ENCODE data around the gene SMYD3. TPM values are rescaled to one million over a fixed set of nuclear protein-coding genes. Genes with fewer than 3 reads are reported as not detected.
"Not testable (repeated sequence)": the region's sequence is repeated elsewhere in the genome, so short reads cannot be mapped to it uniquely, and the experiment has no call there.

SMYD3 gene
- total and polyA plus RNA-seq, 9 of the 15 experiments (the other 6 are each of a cell fraction or from before 2014, with no cell fraction given): 128 to 440 (median 197) TPM

GRCh38 chr1:245816496-245816895, 690.6 kb downstream of the SMYD3 start:
- in situ Hi-C loops (cut with MboI); H3K9me1 ChIP-seq (ENCODE audit: control insufficient read depth, insufficient read depth, low read length); H2AFZ ChIP-seq (ENCODE audit: low read depth, low read length); intact Hi-C loops (cut with micrococcal nuclease); H3K9me3 ChIP-seq (replicated peaks; ENCODE audit: control insufficient read depth, insufficient read depth, low read depth, low read length); H3K4me2 ChIP-seq (ENCODE audit: insufficient read depth, low read length); ATAC-seq; H4K20me1 ChIP-seq (replicated peaks; ENCODE audit: control insufficient read depth, insufficient read depth, low read length); FAIRE-seq; DNase-seq (ENCODE audit: extremely low read depth in 1 of 4, low spot score in 3 of 4); BruUV-seq (replicated peaks); H3K9ac ChIP-seq (ENCODE audit: insufficient read depth in 1 of 2, low read depth in 2 of 2, low read length in 2 of 2); H3K4me1 ChIP-seq (replicated peaks in 1 of 2; ENCODE audit: control insufficient read depth in 2 of 2, insufficient read depth in 2 of 2, low read length in 2 of 2); H3K27me3 ChIP-seq (ENCODE audit: control insufficient read depth in 2 of 2, insufficient read depth in 2 of 2, low read length in 2 of 2); H3K4me3 ChIP-seq; H3K27ac ChIP-seq (ENCODE audit: extremely low read depth, low read depth, low read length); POLR2A ChIA-PET: not testable (repeated sequence)
- CTCF ChIA-PET (ENCODE audit: low intra/inter-chr PET ratio): interaction anchor here (0.5 kb wide), 1 partner anchor 662 kb away, joined by 3 read pairs; no protein-coding TSS in a partner anchor
- peaks cover 20% of the 10 kb centered on the region; the same call in 1 of the 3 replicates for H3K36me3 ChIP-seq (ENCODE audit: control insufficient read depth, insufficient read depth, low read length)
- H3K79me2 ChIP-seq (ENCODE audit: control insufficient read depth, insufficient read depth, low read length): peaks cover 17% of the 10 kb centered on the region
- 90% methylated on average over 15 of the region's 24 CpGs for WGBS (ENCODE audit: insufficient coverage, low coverage, missing lambda C conversion rate)

DNA sequence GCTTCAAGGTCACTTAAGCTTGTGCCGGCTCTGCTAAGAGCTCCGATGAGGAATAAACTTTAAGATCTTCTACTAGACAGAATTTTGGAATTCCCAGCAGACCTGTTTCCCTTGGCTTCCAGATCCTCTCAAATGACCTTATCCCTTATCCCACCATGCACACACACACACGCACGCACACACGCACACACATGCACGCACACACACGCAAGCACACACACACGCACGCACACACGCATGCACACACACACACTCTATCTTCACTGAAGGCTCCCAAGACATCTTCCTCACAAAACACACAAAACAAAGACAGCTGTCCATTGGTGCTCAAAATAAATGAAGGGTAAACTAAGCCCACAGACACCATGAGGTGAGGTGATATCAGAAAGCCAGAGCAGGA, 692.4 kb downstream of the SMYD3 start:
- H3K27ac ChIP-seq (ENCODE audit: extremely low read depth, low read depth, low read length): no peak overlapping the region
- H3K9me3 ChIP-seq (replicated peaks; ENCODE audit: control insufficient read depth, insufficient read depth, low read depth, low read length): no peaks in the 10 kb centered on the region
- ATAC-seq: no peak
- intact Hi-C loops (cut with micrococcal nuclease) (no loop called here), in situ Hi-C loops (cut with MboI) (no loop called here)
- no peaks in the 10 kb centered on the region for H3K27me3 ChIP-seq (ENCODE audit: control insufficient read depth in 2 of 2, insufficient read depth in 2 of 2, low read length in 2 of 2)
- H2AFZ ChIP-seq (ENCODE audit: low read depth, low read length): no peak overlapping the region
- BruUV-seq (replicated peaks): no TSS peak
- no peak overlapping the region for H3K4me3 ChIP-seq
- H3K9me1 ChIP-seq (ENCODE audit: control insufficient read depth, insufficient read depth, low read length): no peaks in the 10 kb centered on the region
- 71% methylated on average over 10 of the region's 10 CpGs for WGBS (ENCODE audit: insufficient coverage, low coverage, missing lambda C conversion rate)
- FAIRE-seq: no peak
- POLR2A ChIA-PET: interaction anchor here (0.8 to 1.9 kb wide), 3 partner anchors 15 to 21 kb away, joined by 3 to 5 read pairs (median 4); no protein-coding TSS in a partner anchor
- CTCF ChIA-PET (ENCODE audit: low intra/inter-chr PET ratio): no interaction called here
- no peak overlapping the region for H3K4me2 ChIP-seq (ENCODE audit: insufficient read depth, low read length)
- no peaks in the 10 kb centered on the region for H4K20me1 ChIP-seq (replicated peaks; ENCODE audit: control insufficient read depth, insufficient read depth, low read length)
- no peak overlapping the region for H3K9ac ChIP-seq (ENCODE audit: insufficient read depth in 1 of 2, low read depth in 2 of 2, low read length in 2 of 2)
- H3K79me2 ChIP-seq (ENCODE audit: control insufficient read depth, insufficient read depth, low read length): peaks cover 17% of the 10 kb centered on the region
- no peak for DNase-seq (ENCODE audit: extremely low read depth in 1 of 4, low spot score in 3 of 4)
- peaks cover 34% of the 10 kb centered on the region; the same call in 1 of the 3 replicates for H3K36me3 ChIP-seq (ENCODE audit: control insufficient read depth, insufficient read depth, low read length)
- no peaks in the 10 kb centered on the region; a peak in 1 of 5 replicates for H3K4me1 ChIP-seq (replicated peaks in 1 of 2; ENCODE audit: control insufficient read depth in 2 of 2, insufficient read depth in 2 of 2, low read length in 2 of 2)
- TF ChIP-seq ZEB2 (IDR thresholded peaks at IDR 0.05) (no peak), IRF9 (tag; IDR thresholded peaks at IDR 0.05) (no peak), KAT2B (IDR thresholded peaks at IDR 0.05; ENCODE audit: low read depth, low read length) (no peak), RREB1 (CRISPR knock-in tag; IDR thresholded peaks at IDR 0.05) (no peak), ETS2 (tag; IDR thresholded peaks at IDR 0.05; ENCODE audit: borderline replicate concordance, poor library complexity, severe bottlenecking) (no peak), LCOR (CRISPR knock-in tag; IDR thresholded peaks at IDR 0.05) (no peak), KLF6 (CRISPR knock-in tag; IDR thresholded peaks at IDR 0.05; ENCODE audit: borderline replicate concordance) (no peak)
- TF ChIP-seq, protein P1, sequence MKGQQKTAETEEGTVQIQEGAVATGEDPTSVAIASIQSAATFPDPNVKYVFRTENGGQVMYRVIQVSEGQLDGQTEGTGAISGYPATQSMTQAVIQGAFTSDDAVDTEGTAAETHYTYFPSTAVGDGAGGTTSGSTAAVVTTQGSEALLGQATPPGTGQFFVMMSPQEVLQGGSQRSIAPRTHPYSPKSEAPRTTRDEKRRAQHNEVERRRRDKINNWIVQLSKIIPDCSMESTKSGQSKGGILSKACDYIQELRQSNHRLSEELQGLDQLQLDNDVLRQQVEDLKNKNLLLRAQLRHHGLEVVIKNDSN (CRISPR knock-in tag; IDR thresholded peaks at IDR 0.05): no peak

All from K562 (cell line).